ENCODE measurements around the gene EN2. TPM values are rescaled to one million over a fixed set of nuclear protein-coding genes. Genes with fewer than 3 reads are reported as not detected.
A peak's percentile ranks its signal among the peaks of the same experiment; 100 is the strongest.

Gene EN2
- total and polyA plus RNA-seq, 2 of the 13 experiments (the other 11 are each of a cell fraction or from before 2014, with no cell fraction given): not detected

- ATAC-seq: no peak
- H3K9me3 ChIP-seq (ENCODE audit: low read length): no peaks in the 10 kb centered on the region
- in situ Hi-C loops (cut with HindIII; ENCODE audit: extremely low pct_ligation_motif_present, low pct_unique_long_range_greater_than_20kb): no loop called here
- no peaks in the 10 kb centered on the region for H3K79me2 ChIP-seq (ENCODE audit: insufficient read depth, low read length)
- WGBS (ENCODE audit: low lambda C conversion rate): 0% methylated on average over 3 of the region's 3 CpGs
- no peak overlapping the region for H2AFZ ChIP-seq (ENCODE audit: low read length)
- no peak overlapping the region for H3K27ac ChIP-seq (ENCODE audit: extremely low read length, insufficient read depth, low read length)
- DNase-seq (ENCODE audit: low spot score): no peak
- no peaks in the 10 kb centered on the region for H3K36me3 ChIP-seq (replicated peaks in 1 of 2; ENCODE audit: control insufficient read depth in 1 of 2, insufficient read depth in 2 of 2, low read length in 2 of 2)
- FAIRE-seq: no peak
- H4K20me1 ChIP-seq (ENCODE audit: insufficient read depth, low read length): no peaks in the 10 kb centered on the region
- H3K27me3 ChIP-seq (ENCODE audit: control insufficient read depth in 1 of 2, insufficient read depth in 2 of 2, low read length in 2 of 2): peaks cover 13 to 68% of the 10 kb centered on the region in 2 experiments; a peak in 4 of 5 replicates
- ChIA-PET POLR2A (no interaction called here), CTCF (ENCODE audit: low intra/inter-chr PET ratio, low total read pairs) (no interaction called here)
- peak; percentile 83 for TF ChIP-seq CREB1 (IDR thresholded peaks at IDR 0.05)
- TF ChIP-seq CREB1 (CRISPR knock-in tag; IDR thresholded peaks at IDR 0.05): no peak
- no peak for TF ChIP-seq GPN1 (CRISPR knock-in tag; IDR thresholded peaks at IDR 0.05; ENCODE audit: borderline replicate concordance)
- H3K4me2 ChIP-seq (ENCODE audit: low read depth, low read length): no peak overlapping the region
- no peak overlapping the region for H3K9ac ChIP-seq (ENCODE audit: insufficient read depth, low read depth, low read length)
- no TSS peak for BruUV-seq (replicated peaks)
- H3K4me1 ChIP-seq (ENCODE audit: insufficient read depth, low read length): no peaks in the 10 kb centered on the region
- no peak overlapping the region for H3K4me3 ChIP-seq (replicated peaks in 1 of 3; ENCODE audit: insufficient read depth in 1 of 3, low read depth in 2 of 3, low read length in 3 of 3)
- intact Hi-C loops (cut with micrococcal nuclease; ENCODE audit: unreplicated experiment): no loop called here
These were observed 22.8 kb upstream of the EN2 start for GRCh38 chr7:155435110-155435509.

- WGBS (ENCODE audit: low lambda C conversion rate): 24% methylated on average over 4 of the region's 4 CpGs
- no peaks in the 10 kb centered on the region for H3K4me1 ChIP-seq (ENCODE audit: insufficient read depth, low read length)
- no peak overlapping the region for H3K4me2 ChIP-seq (ENCODE audit: low read depth, low read length)
- H3K27me3 ChIP-seq (ENCODE audit: control insufficient read depth in 1 of 2, insufficient read depth in 2 of 2, low read length in 2 of 2): peaks cover 14 to 66% of the 10 kb centered on the region in 2 experiments; a peak in 4 of 5 replicates
- no peak for ATAC-seq
- H3K9ac ChIP-seq (ENCODE audit: insufficient read depth, low read depth, low read length): no peak overlapping the region
- BruUV-seq (replicated peaks): no TSS peak
- FAIRE-seq: no peak
- no peak overlapping the region for H3K27ac ChIP-seq (ENCODE audit: extremely low read length, insufficient read depth, low read length)
- in situ Hi-C loops (cut with HindIII; ENCODE audit: extremely low pct_ligation_motif_present, low pct_unique_long_range_greater_than_20kb): no loop called here
- no peaks in the 10 kb centered on the region for H3K36me3 ChIP-seq (replicated peaks in 1 of 2; ENCODE audit: control insufficient read depth in 1 of 2, insufficient read depth in 2 of 2, low read length in 2 of 2)
- H3K79me2 ChIP-seq (ENCODE audit: insufficient read depth, low read length): no peaks in the 10 kb centered on the region
- ChIA-PET POLR2A (no interaction called here), CTCF (ENCODE audit: low intra/inter-chr PET ratio, low total read pairs) (no interaction called here)
- DNase-seq (ENCODE audit: low spot score): no peak
- H3K9me3 ChIP-seq (ENCODE audit: low read length): no peaks in the 10 kb centered on the region
- no peak overlapping the region for H3K4me3 ChIP-seq (replicated peaks in 1 of 3; ENCODE audit: insufficient read depth in 1 of 3, low read depth in 2 of 3, low read length in 3 of 3)
- no peak overlapping the region for H2AFZ ChIP-seq (ENCODE audit: low read length)
- intact Hi-C loops (cut with micrococcal nuclease; ENCODE audit: unreplicated experiment): no loop called here
- no peaks in the 10 kb centered on the region for H4K20me1 ChIP-seq (ENCODE audit: insufficient read depth, low read length)
- no peak for TF ChIP-seq TARDBP (CRISPR knock-in tag; IDR thresholded peaks at IDR 0.05)
- no peak for TF ChIP-seq ZC3H13 (CRISPR knock-in tag; IDR thresholded peaks at IDR 0.05)
- no peak for TF ChIP-seq ZNF616 (CRISPR knock-in tag; IDR thresholded peaks at IDR 0.05; ENCODE audit: low read depth)
- TF ChIP-seq HNF1A (IDR thresholded peaks at IDR 0.05; ENCODE audit: low read depth): no peak
- TF ChIP-seq HNF1A (CRISPR knock-in tag; IDR thresholded peaks at IDR 0.05; ENCODE audit: borderline replicate concordance): no peak
- TF ChIP-seq FIP1L1 (IDR thresholded peaks at IDR 0.05; ENCODE audit: borderline replicate concordance, insufficient read depth, low read depth, low read length): no peak
- TF ChIP-seq RXRB (CRISPR knock-in tag; IDR thresholded peaks at IDR 0.05; ENCODE audit: borderline replicate concordance): no peak
- no peak for TF ChIP-seq NR3C1 (CRISPR knock-in tag; IDR thresholded peaks at IDR 0.05)
- TF ChIP-seq ZNF589 (CRISPR knock-in tag; conservative IDR thresholded peaks at IDR 0.05): no peak
- TF ChIP-seq ZSCAN29 (CRISPR knock-in tag; conservative IDR thresholded peaks at IDR 0.05): no peak
- TF ChIP-seq ZBTB8A (CRISPR knock-in tag; IDR thresholded peaks at IDR 0.05; ENCODE audit: borderline replicate concordance, low read depth): no peak
These were observed 20.1 kb upstream of the EN2 start for GRCh38 chr7:155437836-155438235.

Measured in HepG2 (cell line).